NCI-H748 treated with DMSO at 0.1 percent for 48 hours (cell line): ENCODE measurements around the gene CORO1C.
"Not testable (repeated sequence)": the region's sequence is repeated elsewhere in the genome, so short reads cannot be mapped to it uniquely, and the experiment has no call there.

ENCODE experiments used
- DNase-seq: peaks from one replicate; lab custom pipeline; 2025; lab: John Stamatoyannopoulos, UW

Gene CORO1C

DNA sequence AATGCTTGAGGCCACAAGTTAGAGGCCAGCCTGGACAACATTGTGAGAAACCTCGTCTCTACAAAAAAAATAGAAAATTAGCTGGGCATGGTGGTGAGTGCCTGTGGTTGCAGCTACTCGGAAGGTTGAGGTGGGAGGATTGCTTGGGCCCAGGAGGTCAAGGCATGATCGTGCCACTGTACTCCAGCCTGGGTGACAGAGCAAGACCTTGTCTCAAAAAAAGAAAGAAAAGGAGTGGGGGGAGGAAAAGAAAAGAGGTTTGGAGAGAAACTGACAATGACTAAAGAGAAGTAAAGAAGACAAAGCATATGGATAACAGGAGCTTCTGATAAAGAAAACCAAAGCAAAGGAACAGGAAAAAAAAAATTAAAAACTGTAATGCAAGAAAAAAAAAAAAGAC, 60.2 kb downstream of the CORO1C start:
- no peak for DNase-seq

DNA sequence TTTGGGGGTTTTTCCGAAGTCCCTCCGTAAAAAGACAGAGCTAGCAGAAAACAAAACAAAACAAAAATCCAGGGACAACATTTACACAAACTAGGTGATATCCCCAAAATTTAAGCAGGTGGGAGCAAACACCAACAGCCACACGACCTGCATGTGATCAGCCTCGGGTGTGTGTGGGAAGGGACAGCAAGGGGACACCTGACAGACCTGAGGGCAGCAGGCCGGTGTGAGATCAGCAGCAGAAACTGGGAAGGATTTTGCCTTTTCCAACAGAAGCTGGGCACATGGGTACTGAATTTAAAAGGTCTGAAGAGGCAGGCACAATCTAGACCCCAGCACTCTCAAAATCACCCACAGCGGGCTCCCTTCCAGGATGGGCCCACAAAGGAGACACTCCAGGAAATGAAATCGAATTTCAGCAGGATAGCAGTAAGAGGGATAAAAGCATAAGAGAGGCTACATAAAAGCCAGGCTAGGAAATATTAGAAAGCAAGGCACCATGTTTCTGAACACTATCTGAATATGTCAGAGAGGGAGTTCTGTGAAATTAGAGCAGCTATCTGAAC, 61.2 kb downstream of the CORO1C start:
- no peak for DNase-seq

DNA sequence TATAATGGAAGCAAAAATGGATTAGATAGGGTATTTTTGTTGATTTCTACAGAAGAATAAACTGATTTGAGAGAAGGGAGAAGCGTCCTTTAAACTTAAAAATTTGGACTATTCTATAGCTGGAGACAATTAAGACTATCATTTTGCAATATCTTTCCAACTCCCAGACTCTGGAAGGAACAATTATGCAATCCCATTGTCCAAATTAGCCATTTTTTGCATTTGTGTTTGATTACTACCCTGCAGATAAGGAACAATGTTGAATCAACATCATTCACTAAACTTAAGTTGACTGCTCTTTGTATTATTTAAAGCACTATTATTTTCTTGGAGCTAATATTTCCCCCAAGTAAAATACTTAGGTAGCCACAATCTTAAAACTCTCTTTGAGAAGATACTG, 62.8 kb downstream of the CORO1C start:
- DNase-seq = no peak

DNA sequence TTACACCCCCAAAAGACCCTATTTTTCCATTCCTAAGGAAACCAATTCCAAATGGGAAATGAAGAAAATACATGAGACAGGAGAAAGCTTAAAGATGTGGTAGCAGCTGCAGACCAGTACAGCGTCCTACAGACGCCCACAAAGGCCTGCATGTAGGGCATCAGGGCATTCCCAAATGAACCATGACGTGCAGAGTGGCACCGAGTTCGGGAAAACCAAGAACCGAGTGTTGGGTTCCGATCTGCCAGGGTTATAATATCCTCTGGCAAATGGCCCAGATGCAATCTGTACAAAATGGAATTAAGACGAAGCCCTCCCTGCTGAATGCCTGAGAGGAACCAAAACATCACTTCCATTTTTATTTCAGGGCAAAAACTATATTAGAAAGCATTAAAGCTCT, 63.3 kb downstream of the CORO1C start:
- no peak for DNase-seq

DNA sequence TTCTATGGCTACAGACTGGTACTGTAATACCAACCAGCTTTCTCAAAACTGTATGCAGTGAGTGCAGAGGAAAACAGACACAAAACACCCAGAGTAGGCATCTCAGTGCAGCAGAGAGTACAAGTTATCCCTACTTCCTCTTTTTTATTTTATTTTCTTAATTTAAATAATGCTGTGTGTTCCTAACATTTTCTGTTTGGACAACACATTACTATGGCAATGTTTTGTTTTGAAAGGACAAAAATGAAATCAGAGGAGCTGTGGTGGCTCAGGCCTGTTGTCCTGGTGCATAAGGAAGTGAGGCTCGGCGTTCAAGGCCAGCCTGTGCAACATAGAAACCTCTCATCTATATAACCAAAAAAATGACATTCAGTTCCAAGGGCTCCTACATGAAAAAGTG, 64.0 kb downstream of the CORO1C start:
- DNase-seq = no peak

DNA sequence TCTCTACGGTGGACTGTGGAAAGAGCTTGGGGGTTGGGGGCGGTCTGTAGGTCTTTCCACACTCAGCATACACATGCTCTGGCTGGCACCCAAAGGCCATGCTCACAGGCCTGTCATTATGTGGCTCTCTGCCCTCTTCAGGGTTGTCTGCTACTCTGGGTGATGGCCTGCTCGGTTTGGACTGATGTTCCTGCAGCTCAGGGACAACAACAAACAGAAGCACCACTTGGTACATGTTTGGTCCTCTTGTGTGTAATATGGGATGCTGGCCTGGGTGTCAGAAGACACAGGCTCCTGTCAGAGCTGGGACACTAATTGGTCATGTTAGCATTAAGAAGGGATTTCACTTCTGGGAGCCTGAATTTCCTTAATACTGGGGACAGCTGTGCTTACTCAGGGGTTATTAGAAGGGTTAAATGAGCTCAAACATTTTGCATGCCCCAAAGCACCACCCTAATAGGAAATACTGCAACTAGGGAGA, 64.9 kb downstream of the CORO1C start:
- no peak for DNase-seq

DNA sequence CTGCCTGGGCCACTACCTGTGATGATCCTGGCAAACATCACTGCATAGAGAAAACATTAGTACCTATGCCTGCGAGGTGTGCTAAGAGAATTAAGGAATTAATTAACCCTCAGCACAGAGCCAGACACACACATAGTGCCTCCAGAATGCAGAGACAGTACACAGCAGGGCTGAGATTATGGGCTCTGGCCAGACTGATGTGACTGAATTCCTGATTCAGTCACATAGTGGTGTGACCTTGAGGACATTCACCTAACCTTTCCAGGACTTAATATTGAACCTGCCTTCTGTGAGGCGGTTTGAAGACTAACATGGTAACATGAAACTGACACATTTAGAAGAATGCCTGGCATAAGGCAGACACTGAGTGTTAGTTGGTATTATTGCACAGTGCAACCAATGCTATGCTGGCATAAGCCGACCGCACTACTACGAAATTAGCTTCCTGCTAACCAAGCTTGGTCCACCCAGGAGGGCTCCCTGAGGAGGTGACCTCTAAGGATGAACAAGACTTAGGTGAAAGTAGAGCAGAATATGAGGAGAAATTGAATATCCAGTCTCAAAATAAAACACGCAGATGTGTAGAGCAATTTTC, 65.6 kb downstream of the CORO1C start:
- DNase-seq = no peak

DNA sequence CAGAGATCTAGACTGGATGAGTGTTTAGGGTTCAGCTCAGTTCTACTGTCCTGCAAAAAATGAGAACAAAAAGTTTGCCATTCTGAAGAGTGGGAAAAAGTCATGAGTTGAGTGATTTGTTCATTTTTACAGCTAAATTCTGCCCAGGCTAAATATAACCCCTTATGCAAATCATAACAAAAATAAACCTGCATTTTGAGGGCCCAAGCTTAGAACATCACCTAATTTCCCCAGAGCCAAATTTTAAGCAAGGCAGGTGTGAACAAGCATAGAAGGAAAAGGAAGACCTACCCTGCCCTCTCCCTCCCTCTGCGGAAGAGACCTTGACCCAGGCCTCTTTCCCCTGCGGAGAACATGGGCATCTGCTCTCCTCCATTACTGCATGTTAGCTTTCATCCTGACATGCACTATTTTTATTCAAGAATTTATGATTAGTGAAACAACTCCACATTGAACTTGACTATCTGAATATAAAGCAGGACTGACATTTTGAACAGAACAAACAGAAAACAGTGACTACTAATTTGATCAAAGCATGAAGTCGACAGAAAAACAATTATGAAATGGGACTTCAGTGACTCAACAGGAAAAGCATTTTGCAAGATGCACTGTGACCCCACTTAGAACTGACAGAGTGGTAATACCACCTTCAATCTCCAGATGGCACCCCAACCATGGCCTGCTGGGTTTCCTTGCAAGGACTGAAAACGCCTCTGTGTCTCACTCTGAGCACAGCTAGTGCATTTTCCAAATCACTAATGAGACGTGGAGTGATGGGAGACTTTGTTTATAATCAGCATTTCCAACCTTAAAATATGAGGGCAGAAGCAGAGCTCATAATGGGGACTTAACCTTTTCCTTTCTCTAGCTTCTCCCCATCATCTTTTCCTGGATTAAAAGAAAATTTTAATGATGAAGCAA, 66.7 kb downstream of the CORO1C start:
- peak; percentile 30 for DNase-seq

DNA sequence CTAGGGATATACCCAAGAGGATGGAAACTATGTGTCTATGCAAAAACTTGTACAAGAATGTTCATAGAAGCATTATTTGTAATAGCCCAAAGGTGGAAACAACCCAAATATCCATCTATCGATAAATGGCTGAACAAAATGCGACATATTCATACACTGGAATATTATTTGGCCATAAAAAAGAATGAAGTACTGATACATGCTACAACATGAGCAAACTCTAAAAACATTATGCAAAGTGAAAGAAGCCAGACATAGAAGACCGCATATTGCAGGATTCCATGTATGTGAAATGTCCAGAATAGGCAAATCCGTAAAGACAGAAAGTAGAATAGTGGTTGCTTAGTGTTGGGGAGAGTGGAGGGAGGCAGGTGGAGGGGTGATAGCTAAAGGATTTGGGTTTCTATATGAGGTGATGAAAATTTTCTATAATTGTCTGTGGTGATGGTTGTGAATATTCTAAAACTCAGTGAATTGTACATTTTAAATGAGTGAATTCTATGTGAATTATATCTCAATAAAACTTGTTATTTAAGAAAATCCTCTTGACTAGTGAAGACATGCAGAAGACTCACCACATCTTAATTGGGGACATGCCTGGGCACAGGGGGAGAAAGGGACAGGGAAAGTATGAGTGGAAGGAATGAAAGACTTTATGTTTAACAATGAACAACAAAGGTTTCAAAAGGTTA, 67.8 kb downstream of the CORO1C start:
- DNase-seq = no peak

DNA sequence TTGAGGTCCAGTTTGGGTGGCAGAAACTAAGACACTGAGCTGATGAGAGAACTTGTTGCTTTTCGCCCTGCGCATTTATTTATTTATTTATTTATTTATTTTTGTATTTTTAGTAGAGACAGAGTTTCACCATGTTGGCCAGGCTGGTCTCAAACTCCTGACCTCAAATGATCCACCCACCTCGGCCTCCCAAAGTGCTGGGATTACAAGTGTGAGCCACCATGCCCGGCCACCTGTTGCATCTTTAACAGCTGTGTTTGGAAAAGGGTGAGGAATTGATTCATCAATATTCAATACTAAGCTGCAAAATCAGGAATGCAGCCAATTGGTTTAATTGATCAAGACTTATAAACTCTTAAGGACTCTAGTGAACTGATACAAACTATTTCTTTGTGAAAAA, 73.2 kb downstream of the CORO1C start:
- not testable (repeated sequence) for DNase-seq

DNA sequence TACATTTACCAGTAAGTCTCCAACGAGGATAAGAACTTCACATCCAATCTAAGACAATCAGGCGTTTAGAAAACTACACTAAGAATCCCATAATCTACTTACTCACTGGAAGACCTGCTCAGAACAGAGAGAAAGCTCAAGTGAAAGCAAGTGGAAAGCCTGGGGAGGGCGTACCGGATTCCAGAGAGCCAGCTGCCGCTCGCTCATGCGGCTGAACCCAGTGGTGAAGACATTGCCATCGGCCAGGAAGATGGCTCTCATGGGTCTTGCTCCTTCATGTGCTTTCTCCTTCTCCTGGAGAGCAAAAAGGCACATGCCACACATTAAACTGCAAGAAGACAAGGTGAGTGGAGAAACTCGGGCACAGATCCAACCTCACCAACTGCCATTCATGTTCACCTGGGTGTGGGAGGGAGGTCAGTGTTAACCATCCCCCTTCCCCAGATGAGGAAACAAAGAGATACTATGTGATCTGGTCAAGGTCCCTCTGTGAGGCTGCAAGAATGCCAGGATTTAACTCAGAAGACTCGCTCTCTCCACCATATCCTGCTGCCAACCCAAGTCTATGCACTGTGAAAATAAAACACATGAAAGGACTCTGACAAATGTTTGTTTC, 74.1 kb downstream of the CORO1C start:
- no peak for DNase-seq

DNA sequence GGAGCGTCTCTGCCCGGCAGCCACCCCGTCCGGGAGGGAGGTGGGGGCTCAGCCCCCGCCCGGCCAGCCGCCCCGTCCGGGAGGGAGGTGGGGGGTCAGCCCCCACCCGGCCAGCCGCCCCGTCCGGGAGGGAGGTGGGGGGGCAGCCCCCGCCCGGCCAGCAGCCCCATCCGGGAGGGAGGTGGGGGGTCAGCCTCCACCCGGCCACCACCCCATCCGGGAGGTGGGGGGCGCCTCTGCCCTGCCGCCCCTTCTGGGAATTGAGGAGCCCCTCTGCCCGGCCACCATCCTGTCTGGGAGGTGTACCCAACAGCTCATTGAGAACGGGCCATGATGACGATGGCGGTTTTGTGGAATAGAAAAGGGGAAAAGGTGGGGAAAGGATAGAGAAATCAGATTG, 75.1 kb downstream of the CORO1C start:
- not testable (repeated sequence) for DNase-seq

DNA sequence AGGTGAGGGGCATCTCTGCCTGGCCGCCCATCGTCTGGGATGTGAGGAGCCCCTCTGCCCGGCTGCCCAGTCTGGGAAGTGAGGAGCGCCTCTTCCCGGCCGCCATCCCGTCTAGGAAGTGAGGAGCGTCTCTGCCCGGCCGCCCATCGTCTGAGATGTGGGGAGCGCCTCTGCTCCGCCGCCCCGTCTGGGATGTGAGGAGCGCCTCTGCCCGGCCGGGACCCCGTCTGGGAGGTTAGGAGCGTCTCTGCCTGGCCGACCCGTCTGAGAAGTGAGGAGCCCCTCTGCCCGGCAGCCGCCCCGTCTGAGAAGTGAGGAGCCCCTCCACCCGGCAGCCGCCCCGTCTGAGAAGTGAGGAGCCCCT, 75.5 kb downstream of the CORO1C start:
- DNase-seq = not testable (repeated sequence)

DNA sequence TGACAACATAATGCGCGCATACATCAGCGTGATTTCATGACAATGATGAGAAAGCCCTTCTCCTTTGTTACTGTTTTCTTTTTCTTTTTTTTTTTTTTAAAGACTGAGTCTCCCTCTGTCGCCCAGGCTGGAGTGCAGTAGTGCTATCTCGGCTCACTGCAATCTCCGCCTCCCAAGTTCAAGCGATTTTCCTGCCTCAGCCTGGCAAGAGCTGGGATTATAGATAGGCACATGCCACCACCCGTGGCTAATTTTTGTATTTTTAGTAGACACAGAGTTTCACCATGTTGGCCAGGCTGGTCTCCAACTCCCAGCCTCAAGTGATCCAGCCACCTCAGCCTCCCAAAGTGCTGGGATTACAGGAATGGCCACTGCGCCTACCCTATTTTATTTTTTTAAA, 76.7 kb downstream of the CORO1C start:
- not testable (repeated sequence) for DNase-seq

DNA sequence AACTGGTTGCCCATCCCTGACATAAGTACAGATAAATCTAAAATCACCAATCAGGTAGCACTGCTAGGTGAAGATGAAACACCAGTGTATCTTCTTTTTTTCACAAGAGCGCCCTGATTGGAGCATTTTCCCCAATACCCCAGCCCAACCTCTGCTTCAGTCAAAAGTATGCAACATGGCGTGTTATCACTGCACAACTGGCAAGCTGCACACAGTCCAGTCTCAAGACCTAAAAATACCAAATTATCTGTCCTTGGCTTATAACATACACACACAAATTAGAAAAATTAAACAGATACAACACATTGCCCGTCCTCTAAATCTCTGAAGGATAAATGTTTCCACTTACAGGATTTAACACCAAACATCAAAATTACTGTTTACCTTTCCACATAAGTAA, 77.4 kb downstream of the CORO1C start:
- no peak for DNase-seq

DNA sequence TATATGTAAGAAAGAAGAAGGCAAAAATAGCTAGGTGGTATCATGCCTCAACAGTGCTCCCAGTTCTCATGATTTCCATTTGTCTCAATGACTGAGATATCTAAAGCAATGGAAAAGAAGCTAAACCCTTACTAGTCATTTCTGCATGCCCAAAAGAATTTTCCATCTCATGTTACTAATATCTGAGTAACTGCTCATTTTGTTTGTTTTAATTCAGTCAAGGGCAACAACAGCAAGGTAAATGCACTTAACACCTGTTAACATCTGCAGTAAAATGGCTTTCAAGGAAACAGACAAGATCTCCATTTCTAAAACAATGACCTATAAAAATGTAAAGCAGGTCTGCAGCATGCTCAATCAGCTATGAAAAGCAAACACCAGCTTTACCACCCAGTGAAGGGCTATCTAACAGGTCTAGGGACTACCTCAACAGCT, 78.2 kb downstream of the CORO1C start:
- DNase-seq = no peak

DNA sequence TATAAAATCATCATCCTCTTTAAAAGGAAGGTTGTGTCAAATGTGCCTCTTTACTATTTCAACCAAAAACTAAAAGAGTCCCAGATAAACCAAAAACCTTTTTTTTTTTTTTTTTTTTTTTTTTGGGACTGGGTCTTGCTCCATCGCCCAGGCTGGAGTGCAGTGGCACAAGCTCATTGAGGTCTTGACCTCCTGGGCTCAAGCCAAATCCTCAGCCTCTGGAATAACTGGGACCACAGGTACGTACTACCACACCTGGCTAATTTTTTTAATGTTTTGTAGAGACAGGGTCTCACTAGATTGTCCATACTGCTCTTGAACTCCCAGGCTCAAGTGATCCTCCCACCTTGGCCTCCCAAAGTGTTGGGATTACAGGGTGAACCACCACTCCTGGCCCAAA, 81.2 kb downstream of the CORO1C start:
- DNase-seq = no peak

DNA sequence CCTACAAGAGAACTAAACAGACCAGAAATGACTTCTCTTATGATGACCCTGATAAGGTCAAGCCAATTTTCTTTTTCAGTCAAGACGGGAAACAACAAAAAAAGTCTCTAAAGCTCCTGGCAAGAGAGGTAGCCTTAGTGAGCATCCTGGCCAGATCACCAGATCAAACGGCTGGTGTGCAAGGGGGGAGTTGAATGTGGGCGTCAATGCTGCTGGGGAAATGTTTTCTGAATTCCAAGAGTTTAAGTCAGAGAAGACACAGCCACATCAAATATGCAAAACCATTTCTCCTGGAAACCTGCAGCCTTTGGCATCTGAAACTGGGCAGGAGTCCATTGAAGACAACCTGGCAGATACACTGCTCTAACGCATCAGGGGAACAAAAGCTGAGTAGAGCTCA, 81.6 kb downstream of the CORO1C start:
- DNase-seq = no peak

DNA sequence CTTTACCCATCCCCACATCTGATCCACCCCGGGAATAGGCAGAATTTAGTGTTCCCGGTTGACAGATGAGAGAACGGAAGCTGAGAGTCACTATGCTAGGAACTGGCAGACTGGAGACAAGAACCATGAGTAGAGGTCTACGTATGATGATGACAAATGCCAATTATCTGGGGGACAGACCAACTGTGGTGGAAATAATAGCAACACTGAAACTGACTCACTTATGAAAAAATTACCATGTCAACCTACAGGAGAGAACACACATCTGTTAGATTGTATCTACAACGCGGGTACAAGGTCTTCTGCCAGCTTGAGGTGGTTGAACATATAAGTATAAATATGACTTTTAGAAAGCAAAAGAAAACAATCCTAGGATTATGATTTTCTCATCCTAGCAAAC, 82.2 kb downstream of the CORO1C start:
- DNase-seq = no peak

DNA sequence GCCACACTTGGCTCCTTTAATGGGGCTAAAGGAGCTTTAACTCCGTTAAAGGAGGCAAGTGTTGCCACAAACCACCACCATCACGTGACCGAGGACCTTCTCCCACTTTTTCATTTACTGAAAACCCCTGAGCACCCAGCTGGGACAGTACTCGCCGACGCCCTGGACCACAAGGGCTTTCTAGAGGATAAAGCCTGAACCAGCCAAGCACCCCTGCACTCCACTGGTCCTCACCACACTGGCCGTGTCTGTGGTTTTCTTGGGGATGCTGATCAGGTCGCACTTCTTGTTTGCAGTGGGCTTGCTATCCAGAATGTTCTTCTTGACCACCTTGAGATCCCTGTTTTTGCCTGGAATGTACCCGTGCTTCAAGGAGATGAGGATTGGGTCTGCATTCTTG, 82.9 kb downstream of the CORO1C start:
- DNase-seq = no peak

DNA sequence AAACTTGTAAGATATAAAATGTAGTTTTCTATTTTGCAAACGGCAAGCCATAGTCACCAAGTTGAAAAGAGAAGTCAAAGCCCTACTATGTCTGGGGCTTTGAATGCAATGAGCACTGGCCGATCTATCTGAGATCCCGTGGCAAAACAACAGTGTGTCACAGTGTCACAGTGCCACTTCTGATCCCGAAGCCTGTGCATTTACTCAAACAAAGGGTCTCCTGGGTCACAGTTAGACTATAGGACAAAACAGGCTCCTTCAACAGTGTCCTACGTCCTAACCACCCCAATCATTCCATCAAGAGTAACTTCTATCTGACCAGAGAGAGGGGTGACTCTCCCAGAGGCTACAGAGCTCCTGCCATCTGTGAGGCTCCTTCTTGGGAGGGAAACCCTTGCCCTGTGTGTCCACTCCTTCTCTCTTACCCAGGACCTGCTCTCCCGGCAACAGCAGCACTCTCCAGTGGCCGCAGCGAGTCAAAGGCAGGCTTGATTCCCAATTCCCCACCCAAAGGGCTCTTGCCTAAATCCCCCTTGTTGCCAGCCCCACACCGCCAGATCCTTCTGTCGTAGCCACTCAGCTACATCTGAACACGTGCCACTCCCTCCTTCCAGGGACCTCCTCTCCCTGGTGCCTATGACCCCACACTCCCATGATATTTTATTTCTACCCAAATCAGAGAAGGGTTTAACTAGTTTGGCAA, 83.6 kb downstream of the CORO1C start:
- no peak for DNase-seq
